ENCODE measurements around the gene MRAS. TPM values are rescaled to one million over a fixed set of nuclear protein-coding genes. Genes with fewer than 3 reads are reported as not detected.

MRAS gene
- total RNA-seq, 2 donors from 2014 or later: 58.6 to 62.3 TPM

GRCh38 chr3:138362538-138362937 lies 14.2 kb downstream of the MRAS start:
- H3K27me3 ChIP-seq (replicated peaks; ENCODE audit: insufficient read depth): no peaks in the 10 kb centered on the region
- TF ChIP-seq CTCF (IDR thresholded peaks at IDR 0.05): no peak
- H3K9me3 ChIP-seq: no peaks in the 10 kb centered on the region
- H3K4me1 ChIP-seq (ENCODE audit: control insufficient read depth in 1 of 2, low read depth in 2 of 2): peaks cover 11 to 67% of the 10 kb centered on the region in 2 donors
- no peaks in the 10 kb centered on the region for H3K36me3 ChIP-seq
- no peak overlapping the region for H3K27ac ChIP-seq
- DNase-seq (ENCODE audit: low spot score): no peak
- ATAC-seq (ENCODE audit: insufficient number of reproducible peaks, low FRiP score, low read depth): no peak
- no peak overlapping the region for H3K4me3 ChIP-seq

GRCh38 chr3:138363322-138363721 lies 14.9 kb downstream of the MRAS start:
- H3K27ac ChIP-seq: no peak overlapping the region
- H3K36me3 ChIP-seq: no peaks in the 10 kb centered on the region
- TF ChIP-seq CTCF (IDR thresholded peaks at IDR 0.05): no peak
- H3K4me3 ChIP-seq: no peak overlapping the region
- no peak for ATAC-seq (ENCODE audit: insufficient number of reproducible peaks, low FRiP score, low read depth)
- peaks cover 11 to 65% of the 10 kb centered on the region in 2 donors for H3K4me1 ChIP-seq (ENCODE audit: control insufficient read depth in 1 of 2, low read depth in 2 of 2)
- no peaks in the 10 kb centered on the region for H3K9me3 ChIP-seq
- no peak for DNase-seq (ENCODE audit: low spot score)
- H3K27me3 ChIP-seq (replicated peaks; ENCODE audit: insufficient read depth): no peaks in the 10 kb centered on the region

GRCh38 chr3:138364356-138365252 lies 16.2 kb downstream of the MRAS start:
- Histone ChIP-seq H3K27ac (no peak overlapping the region), H3K36me3 (no peaks in the 10 kb centered on the region), H3K4me1 (ENCODE audit: control insufficient read depth in 1 of 2, low read depth in 2 of 2) (peaks cover 6 to 61% of the 10 kb centered on the region in 2 donors), H3K9me3 (no peaks in the 10 kb centered on the region), H3K27me3 (replicated peaks; ENCODE audit: insufficient read depth) (no peaks in the 10 kb centered on the region), H3K4me3 (no peak overlapping the region)
- TF ChIP-seq CTCF (IDR thresholded peaks at IDR 0.05): no peak
- no peak for ATAC-seq (ENCODE audit: insufficient number of reproducible peaks, low FRiP score, low read depth)
- DNase-seq (ENCODE audit: low spot score): no peak

GRCh38 chr3:138365253-138365555 lies 16.8 kb downstream of the MRAS start:
- Histone ChIP-seq H3K27me3 (replicated peaks; ENCODE audit: insufficient read depth) (no peaks in the 10 kb centered on the region), H3K27ac (no peak overlapping the region), H3K9me3 (no peaks in the 10 kb centered on the region), H3K4me3 (no peak overlapping the region), H3K4me1 (ENCODE audit: control insufficient read depth in 1 of 2, low read depth in 2 of 2) (peaks cover 7 to 61% of the 10 kb centered on the region in 2 donors), H3K36me3 (no peaks in the 10 kb centered on the region)
- no peak for DNase-seq (ENCODE audit: low spot score)
- no peak for TF ChIP-seq CTCF (IDR thresholded peaks at IDR 0.05)
- no peak for ATAC-seq (ENCODE audit: insufficient number of reproducible peaks, low FRiP score, low read depth)

- Histone ChIP-seq H3K4me3 (no peak overlapping the region), H3K9me3 (no peaks in the 10 kb centered on the region), H3K27ac (no peak overlapping the region), H3K4me1 (ENCODE audit: control insufficient read depth in 1 of 2, low read depth in 2 of 2) (peaks cover 7 to 53% of the 10 kb centered on the region in 2 donors), H3K36me3 (no peaks in the 10 kb centered on the region), H3K27me3 (replicated peaks; ENCODE audit: insufficient read depth) (no peaks in the 10 kb centered on the region)
- DNase-seq (ENCODE audit: low spot score) (no peak), ATAC-seq (ENCODE audit: insufficient number of reproducible peaks, low FRiP score, low read depth) (no peak)
- no peak for TF ChIP-seq CTCF (IDR thresholded peaks at IDR 0.05)
These were observed 17.8 kb downstream of the MRAS start for GRCh38 chr3:138366006-138366759.

Measured in thoracic aorta (tissue), 2 donors.